Upper lobe of left lung (tissue), 4 donors: ENCODE results near the gene SFT2D2.

Experiments used
- CTCF ChIP-seq, 6 experiments: fragments of 450-650 bp in 4 of 6; fragments of 200-600 bp in 2 of 6; sonication (generic) in 2 of 6; IDR thresholded peaks; one replicate each; pipeline ENCODE4 v1.5.1; 2016 to 2019; ENCODE audit warnings: antibody characterized with exemption in 6 of 6
- POLR2A ChIP-seq, 4 donors: fragments of 450-650 bp; IDR thresholded peaks; one replicate each; pipeline ENCODE4 v1.5.1; 2016 to 2017; ENCODE audit warnings: antibody characterized with exemption in 4 of 4, mild to moderate bottlenecking in 2 of 4
- POLR2AphosphoS5 ChIP-seq, 2 donors: sonication (generic); formaldehyde crosslinking; IDR thresholded peaks; one replicate each; pipeline ENCODE4 v1.5.1; 2017; ENCODE audit warnings: antibody characterized with exemption in 2 of 2

- TF ChIP-seq CTCF (IDR thresholded peaks at IDR 0.05) (no peak), POLR2AphosphoS5 (IDR thresholded peaks at IDR 0.05) (no peak), POLR2A (IDR thresholded peaks at IDR 0.05) (no peak)
Observed at GRCh38 chr1:168218658-168219057, 7.1 kb upstream of the SFT2D2 start.
